Neural crest cell (in vitro differentiated cells): ENCODE results near the gene ATP6V0D1. TPM values are rescaled to one million over a fixed set of nuclear protein-coding genes. Genes with fewer than 3 reads are reported as not detected.

Source experiments
- DNase-seq: peaks from one replicate; pipeline ENCODE4 v3.0.0; 2021; ENCODE audit warnings: low read depth, mixed read lengths, low spot score
- H3K27ac Mint-ChIP-seq: one replicate; pipeline ENCODE4 v1.8.0; 2021; ENCODE audit warnings: mild to moderate bottlenecking, mixed read lengths; ENCODE audit not compliant: unreplicated experiment
- H3K27me3 Mint-ChIP-seq: 2 replicates; pipeline ENCODE4 v1.8.0; 2021; ENCODE audit warnings: low read depth, mild to moderate bottlenecking, mixed read lengths
- H3K36me3 Mint-ChIP-seq: 2 replicates; pipeline ENCODE4 v1.8.0; 2021; ENCODE audit warnings: low read depth, mild to moderate bottlenecking, mixed read lengths
- H3K4me1 Mint-ChIP-seq: 2 replicates; pipeline ENCODE4 v1.8.0; 2021; ENCODE audit warnings: mixed read lengths
- H3K4me3 Mint-ChIP-seq: one replicate; pipeline ENCODE4 v1.8.0; 2021; ENCODE audit warnings: mild to moderate bottlenecking, mixed read lengths
- H3K9me3 Mint-ChIP-seq: 2 replicates; pipeline ENCODE4 v1.8.0; 2021; ENCODE audit warnings: mixed read lengths
- total RNA-seq: library from RNA; stranded (reverse); gene quantifications from 2 replicates; pipeline ENCODE4 v1.2.1, GENCODE V29; 2021
- TF ChIP-seq, protein P1 (sequence below): fragments of 200-600 bp; sonication (generic); conservative IDR thresholded peaks from 2 replicates; pipeline ENCODE4 v1.5.0; 2021; ENCODE audit warnings: antibody characterized with exemption, mild to moderate bottlenecking

Gene ATP6V0D1
- total RNA-seq, 1 donor from 2014 or later = 54.7 TPM

DNA sequence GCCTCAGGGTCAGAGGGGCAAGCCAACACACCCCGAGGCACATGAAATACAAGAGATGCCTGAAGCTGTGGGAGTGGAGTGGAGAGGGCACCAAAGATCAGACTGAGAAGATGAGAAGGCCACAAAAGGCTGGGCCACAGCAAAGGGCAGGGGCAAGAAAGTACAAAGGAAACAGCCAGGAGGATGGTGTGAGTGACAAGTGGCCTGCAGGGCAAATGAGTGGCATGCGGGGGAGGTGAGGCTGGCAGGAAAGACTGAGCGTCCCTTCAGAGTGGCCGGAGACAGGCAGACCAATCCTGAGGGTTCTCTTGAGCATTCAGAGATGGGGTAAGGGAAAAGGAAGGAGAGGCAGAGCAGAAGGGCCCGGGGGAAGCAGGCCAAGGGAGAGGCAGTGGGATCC is 26.9 kb downstream of the ATP6V0D1 start:
- no peak overlapping the region for H3K4me3 Mint-ChIP-seq
- no peaks in the 10 kb centered on the region for H3K27me3 Mint-ChIP-seq
- DNase-seq = no peak
- no peaks in the 10 kb centered on the region for H3K9me3 Mint-ChIP-seq
- peak overlapping the region; percentile 77 for H3K27ac Mint-ChIP-seq
- no peaks in the 10 kb centered on the region for H3K36me3 Mint-ChIP-seq
- TF ChIP-seq, protein P1, sequence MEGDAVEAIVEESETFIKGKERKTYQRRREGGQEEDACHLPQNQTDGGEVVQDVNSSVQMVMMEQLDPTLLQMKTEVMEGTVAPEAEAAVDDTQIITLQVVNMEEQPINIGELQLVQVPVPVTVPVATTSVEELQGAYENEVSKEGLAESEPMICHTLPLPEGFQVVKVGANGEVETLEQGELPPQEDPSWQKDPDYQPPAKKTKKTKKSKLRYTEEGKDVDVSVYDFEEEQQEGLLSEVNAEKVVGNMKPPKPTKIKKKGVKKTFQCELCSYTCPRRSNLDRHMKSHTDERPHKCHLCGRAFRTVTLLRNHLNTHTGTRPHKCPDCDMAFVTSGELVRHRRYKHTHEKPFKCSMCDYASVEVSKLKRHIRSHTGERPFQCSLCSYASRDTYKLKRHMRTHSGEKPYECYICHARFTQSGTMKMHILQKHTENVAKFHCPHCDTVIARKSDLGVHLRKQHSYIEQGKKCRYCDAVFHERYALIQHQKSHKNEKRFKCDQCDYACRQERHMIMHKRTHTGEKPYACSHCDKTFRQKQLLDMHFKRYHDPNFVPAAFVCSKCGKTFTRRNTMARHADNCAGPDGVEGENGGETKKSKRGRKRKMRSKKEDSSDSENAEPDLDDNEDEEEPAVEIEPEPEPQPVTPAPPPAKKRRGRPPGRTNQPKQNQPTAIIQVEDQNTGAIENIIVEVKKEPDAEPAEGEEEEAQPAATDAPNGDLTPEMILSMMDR = no peak
- peaks cover 20% of the 10 kb centered on the region for H3K4me1 Mint-ChIP-seq

DNA sequence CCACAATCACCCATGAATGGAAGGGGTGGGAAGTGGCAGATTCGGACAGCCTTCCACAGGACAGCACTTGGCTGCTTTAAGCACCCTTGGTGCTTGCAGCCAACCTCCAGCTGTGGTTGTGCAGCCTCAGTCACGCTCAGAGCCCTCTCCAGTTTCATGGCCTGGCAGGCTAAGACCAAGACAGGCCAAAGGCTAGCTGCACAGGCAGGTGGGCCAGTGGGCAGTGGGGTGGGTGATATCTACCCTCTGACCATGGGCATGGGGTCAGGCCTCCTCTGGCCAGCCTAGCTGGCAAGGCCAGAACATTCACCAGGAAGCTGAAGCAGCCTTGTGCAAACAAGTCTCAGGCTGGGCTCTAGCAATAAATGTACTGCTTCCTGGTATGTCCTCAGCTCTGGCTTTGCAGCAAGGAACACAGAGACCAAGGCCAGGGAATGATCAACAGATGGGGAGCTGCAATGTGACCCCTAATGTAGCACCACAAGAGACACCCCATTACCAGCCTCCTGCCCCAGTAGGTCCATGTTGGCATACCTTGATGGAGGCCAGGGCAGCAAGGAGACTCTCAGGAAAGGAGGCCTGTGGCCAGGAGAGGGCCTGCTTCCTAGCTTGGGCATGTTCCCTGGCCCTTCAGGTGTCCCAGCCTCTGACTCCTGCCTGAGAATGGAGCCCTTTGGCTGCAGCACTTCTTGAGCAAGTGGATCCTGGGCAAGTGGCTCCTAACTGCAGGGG is 29.1 kb downstream of the ATP6V0D1 start:
- Mint-ChIP-seq H3K4me1 (peaks cover 14% of the 10 kb centered on the region), H3K27me3 (no peaks in the 10 kb centered on the region), H3K27ac (no peak overlapping the region), H3K36me3 (no peaks in the 10 kb centered on the region), H3K9me3 (no peaks in the 10 kb centered on the region), H3K4me3 (no peak overlapping the region)
- TF ChIP-seq, protein P1 = no peak
- DNase-seq = no peak

DNA sequence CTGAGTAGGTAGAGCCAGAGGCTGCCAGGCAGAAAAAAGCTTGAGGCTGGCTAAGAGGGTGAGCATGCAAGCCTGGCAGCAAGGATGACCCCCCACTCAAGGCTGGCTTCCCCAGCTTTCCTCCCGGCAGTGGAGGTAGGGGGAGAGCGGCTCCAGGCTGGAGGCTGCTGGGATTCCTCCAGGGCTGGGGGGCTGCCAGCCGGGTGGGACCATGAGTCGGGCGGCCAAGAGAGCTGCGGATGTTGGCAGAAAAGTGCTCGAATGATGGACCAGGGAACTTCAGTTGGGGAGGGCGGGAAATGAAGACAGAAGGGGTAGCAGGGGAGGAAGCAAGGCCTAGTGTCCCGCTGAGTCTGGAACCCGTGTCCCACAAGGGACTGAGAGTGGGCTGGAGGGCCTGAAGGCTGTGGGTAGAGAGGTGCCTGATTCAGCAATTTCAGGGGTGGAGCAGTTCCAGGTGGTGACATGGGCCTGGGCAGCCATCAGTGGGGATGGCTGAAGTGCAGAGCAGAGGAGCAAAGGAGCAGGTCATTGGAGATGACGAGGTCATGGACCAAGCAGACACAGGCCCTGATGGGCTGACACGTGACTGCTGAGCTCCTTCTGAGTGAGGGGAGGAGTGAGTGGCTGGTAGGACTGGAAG is 29.8 kb downstream of the ATP6V0D1 start:
- H3K4me1 Mint-ChIP-seq = peaks cover 21% of the 10 kb centered on the region
- TF ChIP-seq, protein P1 = no peak
- H3K27ac Mint-ChIP-seq = no peak overlapping the region
- H3K4me3 Mint-ChIP-seq = no peak overlapping the region
- H3K36me3 Mint-ChIP-seq = no peaks in the 10 kb centered on the region
- DNase-seq = no peak
- no peaks in the 10 kb centered on the region for H3K9me3 Mint-ChIP-seq
- no peaks in the 10 kb centered on the region for H3K27me3 Mint-ChIP-seq

DNA sequence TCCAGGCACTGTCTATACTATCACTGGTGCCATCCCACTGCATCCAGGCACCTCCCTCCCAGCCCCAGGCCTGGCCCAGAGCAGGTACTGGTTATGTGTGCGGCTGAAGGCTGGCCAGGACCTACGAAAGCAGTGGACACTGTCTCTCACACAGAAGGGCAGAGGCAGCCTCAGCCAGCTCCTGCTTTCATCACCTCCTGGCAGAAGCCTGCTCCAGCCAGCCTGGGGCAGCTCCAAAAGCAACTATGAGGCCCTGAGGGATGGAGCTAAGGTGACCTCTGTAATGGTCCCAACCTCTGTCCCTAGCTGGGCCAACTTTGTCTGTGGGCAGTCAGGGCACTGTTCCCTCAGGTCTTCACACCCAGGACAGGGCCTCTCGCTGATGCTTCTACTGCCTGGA is 31.2 kb downstream of the ATP6V0D1 start:
- peak overlapping the region; percentile 27 for H3K27ac Mint-ChIP-seq
- no peak for DNase-seq
- no peaks in the 10 kb centered on the region for H3K27me3 Mint-ChIP-seq
- TF ChIP-seq, protein P1 = no peak
- peaks cover 18% of the 10 kb centered on the region for H3K4me1 Mint-ChIP-seq
- H3K4me3 Mint-ChIP-seq = no peak overlapping the region
- H3K9me3 Mint-ChIP-seq = no peaks in the 10 kb centered on the region
- no peaks in the 10 kb centered on the region for H3K36me3 Mint-ChIP-seq

DNA sequence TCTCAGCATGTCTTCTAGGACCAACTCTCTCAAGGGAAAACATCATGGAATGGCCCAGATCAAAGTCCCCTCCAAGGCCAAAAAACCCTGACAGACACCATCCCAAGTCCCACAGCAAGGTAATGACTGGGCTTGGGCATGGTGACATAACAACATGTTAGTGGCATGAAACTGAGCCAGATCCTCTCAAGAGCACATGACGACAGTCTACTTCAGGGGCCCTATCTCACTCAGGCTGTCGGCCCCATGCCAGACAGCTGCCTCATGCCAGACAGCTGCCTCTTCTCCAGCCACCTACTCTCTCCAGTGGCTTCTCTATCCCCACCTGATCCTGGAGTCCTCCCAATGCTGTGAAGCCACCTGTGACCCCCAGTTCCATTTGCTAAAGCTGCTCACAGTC is 31.6 kb downstream of the ATP6V0D1 start:
- no peak for DNase-seq
- H3K4me3 Mint-ChIP-seq = no peak overlapping the region
- no peaks in the 10 kb centered on the region for H3K27me3 Mint-ChIP-seq
- TF ChIP-seq, protein P1 = no peak
- H3K9me3 Mint-ChIP-seq = no peaks in the 10 kb centered on the region
- H3K36me3 Mint-ChIP-seq = no peaks in the 10 kb centered on the region
- H3K4me1 Mint-ChIP-seq = peaks cover 14% of the 10 kb centered on the region
- peak overlapping the region; percentile 27 for H3K27ac Mint-ChIP-seq
